ENCODE results near the gene PIGH.
"Not testable (repeated sequence)": the region's sequence is repeated elsewhere in the genome, so short reads cannot be mapped to it uniquely, and the experiment has no call there.

Gene PIGH

GRCh38 chr14:67547224-67547780 is 52.8 kb downstream of the PIGH start:
- DNase-seq, result no peak

- no peak for DNase-seq
These were observed 55.5 kb downstream of the PIGH start for GRCh38 chr14:67544590-67544989.

- not testable (repeated sequence) for DNase-seq
These were observed 57.4 kb downstream of the PIGH start for GRCh38 chr14:67542620-67543019.

GRCh38 chr14:67541448-67542387 is 58.4 kb downstream of the PIGH start:
- DNase-seq, result peak; percentile 13

All from activated CD4-positive, alpha-beta T cell treated with anti-CD3 and anti-CD28 coated beads, Interleukin-2, amount 50 U/mL, for 16 hours (primary cell).